Psoas muscle (tissue), 8 donors: Measurements from ENCODE around the gene CAPRIN1. TPM values are rescaled to one million over a fixed set of nuclear protein-coding genes. Genes with fewer than 3 reads are reported as not detected.

Source experiments
- ATAC-seq, 4 donors: fragments of 200-7000 bp; cut with Tn5 transposase; one replicate each; pipeline ENCODE4 v1.9.1; 2020; ENCODE audit warnings: moderate library complexity in 3 of 4, mild to moderate bottlenecking in 2 of 4
- DNase-seq, 2 donors: peaks; one replicate each; pipeline ENCODE4 v3.0.0-alpha.2; 2020
- H3K27ac ChIP-seq: fragments of 200-600 bp; one replicate; pipeline ENCODE4 v1.8.0; 2022
- H3K27me3 ChIP-seq, 3 donors: fragments of 200-600 bp in 1 of 3; one replicate each; pipeline versions ENCODE4 v1.6.1 to v1.8.0; 2013 to 2022; ENCODE audit warnings: low read length in 2 of 3, mild to moderate bottlenecking in 2 of 3, moderate library complexity in 1 of 3; ENCODE audit not compliant: insufficient read depth in 3 of 3
- H3K36me3 ChIP-seq, 2 donors: fragments of 200-600 bp in 1 of 2; one replicate each; pipeline versions ENCODE4 v1.6.1 to v1.8.0; 2013 to 2022; ENCODE audit warnings: low read depth in 1 of 2, mild to moderate bottlenecking in 1 of 2, moderate library complexity in 1 of 2; ENCODE audit not compliant: insufficient read depth in 1 of 2
- H3K4me1 ChIP-seq: fragments of 200-600 bp; one replicate; pipeline ENCODE4 v1.8.0; 2022
- H3K4me3 ChIP-seq: fragments of 200-600 bp; one replicate; pipeline ENCODE4 v1.8.0; 2022; ENCODE audit warnings: mild to moderate bottlenecking
- H3K9me3 ChIP-seq: fragments of 200-600 bp; one replicate; pipeline ENCODE4 v1.8.0; 2022
- WGBS, 3 donors: extraction: QIAGEN DNeasy Blood & Tissue Kit; methylation state at CpG; one replicate each; pipeline versions ENCODE4 v1.1.6 to v1.1.7; 2013; 5-methylcytosine and 5-hydroxymethylcytosine counted together
- intact Hi-C, 2 donors: fragments of 100-400 bp; cut with DNase I; formaldehyde crosslinking; loops; one replicate each; pipeline versions ENCODE4 v1.11.0 to v1.14.2; 2022
- polyA plus RNA-seq, 3 donors: library from polyadenylated mRNA; stranded (reverse); fragments of 200-250 nt; gene quantifications; one replicate each; pipeline ENCODE4 v1.2.3, GENCODE V29; 2013
- total RNA-seq, 4 donors: library from RNA; stranded (reverse); fragmentation: NEBNext Ultra II Directional in 2 of 4; extraction: Animal tissue kit (Norgen Biotek cat#: 25700) in 2 of 4; gene quantifications; one replicate each; pipeline versions ENCODE4 v1.2.1 to v1.2.4, GENCODE V29; 2021 to 2023
- TF ChIP-seq, protein P1 (sequence below): fragments of 200-600 bp; IDR thresholded peaks from one replicate; pipeline ENCODE4 v1.8.0; 2022; ENCODE audit warnings: antibody characterized with exemption
- donor health status: healthy with polysubstance abuse.
- donor health status: DM: no; HTN: no; CAD: no; lungs with moderate emphysema.
- donor health status: Bipolar disorder and iron deficiency.
- donor health status: healthy.
- donor health status: DM: yes; HTN: yes; CAD: no.
- donor health status: DM: no; HTN: no; CAD: no.
- donor health status: DM: no; HTN: no; CAD: no.
- donor health status: DM: yes; HTN: yes; CAD: no.

The CAPRIN1 gene
- total and polyA plus RNA-seq, 7 donors: 31.4 to 122 (median 70.3) TPM

DNA sequence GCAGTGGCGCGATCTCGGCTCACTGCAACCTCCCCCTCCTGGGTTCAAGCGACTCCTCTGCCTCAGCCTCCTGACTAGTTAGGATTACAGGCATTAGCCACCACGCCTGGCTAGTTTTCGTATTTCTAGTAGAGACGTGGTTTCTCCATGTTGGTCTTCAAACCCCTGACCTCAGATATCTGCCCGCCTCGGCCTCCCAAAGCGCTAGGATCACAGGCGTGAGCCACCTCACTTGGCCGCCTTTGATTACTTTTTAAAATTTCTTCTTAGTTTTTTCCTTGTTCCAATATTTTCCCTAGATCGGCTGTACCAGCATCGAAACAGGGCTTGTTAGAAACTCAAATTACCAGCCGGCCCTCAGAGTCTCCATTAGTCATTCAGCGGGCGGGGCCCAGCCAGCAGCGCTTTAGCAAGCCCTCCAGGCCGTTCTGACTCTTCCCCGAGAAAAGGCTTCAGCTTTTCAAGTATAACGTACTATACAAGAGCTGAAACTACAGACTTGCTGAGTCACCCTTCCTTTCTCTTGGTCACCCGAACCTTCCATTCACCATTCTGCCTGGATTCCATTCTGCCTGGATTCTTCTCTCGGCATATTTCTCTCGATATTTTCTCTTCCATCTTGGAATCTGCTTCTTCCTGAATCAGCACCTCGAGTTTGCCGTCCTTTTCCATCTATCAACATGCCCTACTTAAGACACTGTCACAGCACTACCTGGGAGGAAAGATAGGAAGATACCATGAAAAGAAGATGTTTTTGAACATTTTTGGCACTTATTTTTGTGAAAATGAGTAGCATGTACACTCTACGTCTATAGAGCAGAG is 6.7 kb upstream of the CAPRIN1 start:
- H3K9me3 ChIP-seq: no peaks in the 10 kb centered on the region
- DNase-seq: peak in 1 of 2 donors; percentile 31
- no peaks in the 10 kb centered on the region for H3K4me1 ChIP-seq
- peak in 2 of 4 donors; percentile 35 to 43 for ATAC-seq
- TF ChIP-seq, protein P1, sequence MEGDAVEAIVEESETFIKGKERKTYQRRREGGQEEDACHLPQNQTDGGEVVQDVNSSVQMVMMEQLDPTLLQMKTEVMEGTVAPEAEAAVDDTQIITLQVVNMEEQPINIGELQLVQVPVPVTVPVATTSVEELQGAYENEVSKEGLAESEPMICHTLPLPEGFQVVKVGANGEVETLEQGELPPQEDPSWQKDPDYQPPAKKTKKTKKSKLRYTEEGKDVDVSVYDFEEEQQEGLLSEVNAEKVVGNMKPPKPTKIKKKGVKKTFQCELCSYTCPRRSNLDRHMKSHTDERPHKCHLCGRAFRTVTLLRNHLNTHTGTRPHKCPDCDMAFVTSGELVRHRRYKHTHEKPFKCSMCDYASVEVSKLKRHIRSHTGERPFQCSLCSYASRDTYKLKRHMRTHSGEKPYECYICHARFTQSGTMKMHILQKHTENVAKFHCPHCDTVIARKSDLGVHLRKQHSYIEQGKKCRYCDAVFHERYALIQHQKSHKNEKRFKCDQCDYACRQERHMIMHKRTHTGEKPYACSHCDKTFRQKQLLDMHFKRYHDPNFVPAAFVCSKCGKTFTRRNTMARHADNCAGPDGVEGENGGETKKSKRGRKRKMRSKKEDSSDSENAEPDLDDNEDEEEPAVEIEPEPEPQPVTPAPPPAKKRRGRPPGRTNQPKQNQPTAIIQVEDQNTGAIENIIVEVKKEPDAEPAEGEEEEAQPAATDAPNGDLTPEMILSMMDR: no peak
- intact Hi-C loops: no loop called here
- H3K4me3 ChIP-seq: no peak overlapping the region
- WGBS, 3 donors: 73 to 76% (median 76%) methylated on average over 27 of the region's 27 CpGs
- no peak overlapping the region for H3K27ac ChIP-seq
- no peaks in the 10 kb centered on the region for H3K36me3 ChIP-seq
- H3K27me3 ChIP-seq: peaks cover 0 to 2% (median 0%) of the 10 kb centered on the region in 3 donors

- H3K4me1 ChIP-seq: peaks cover 15% of the 10 kb centered on the region
- 81 to 88% (median 84%) methylated on average over 4 of the region's 4 CpGs for whole genome bisulfite sequencing, 3 donors
- peaks cover 0 to 2% (median 0%) of the 10 kb centered on the region in 3 donors for H3K27me3 ChIP-seq
- H3K36me3 ChIP-seq: no peaks in the 10 kb centered on the region
- H3K4me3 ChIP-seq: no peak overlapping the region
- intact Hi-C loops: no loop called here
- ATAC-seq (no peak), DNase-seq (no peak)
- no peak overlapping the region for H3K27ac ChIP-seq
- TF ChIP-seq, protein P1: no peak
- H3K9me3 ChIP-seq: no peaks in the 10 kb centered on the region
These were observed 2.5 kb upstream of the CAPRIN1 start for GRCh38 chr11:34049028-34049427.

- intact Hi-C loops: loop anchor here (2.0 to 10.0 kb wide), 4 partner anchors 54 to 888 kb away; partner anchors contain the start of genes NAT10 (in 2 of the 2) and CSTF3 (in 1 of the 2)
- Histone ChIP-seq H3K4me1 (peaks cover 33% of the 10 kb centered on the region), H3K27me3 (no peaks in the 10 kb centered on the region), H3K9me3 (no peaks in the 10 kb centered on the region), H3K4me3 (peak overlapping the region; percentile 92), H3K27ac (peak overlapping the region; percentile 95), H3K36me3 (peaks cover 3 to 12% of the 10 kb centered on the region in 2 donors)
- TF ChIP-seq, protein P1: no peak
- DNase-seq (no peak), ATAC-seq (peak; percentile 2 to 45 (median 17))
- 8 to 9% (median 8%) methylated on average over 14 of the region's 14 CpGs for WGBS, 3 donors
These were observed 766 bp upstream of the CAPRIN1 start for GRCh38 chr11:34050581-34051348.

DNA sequence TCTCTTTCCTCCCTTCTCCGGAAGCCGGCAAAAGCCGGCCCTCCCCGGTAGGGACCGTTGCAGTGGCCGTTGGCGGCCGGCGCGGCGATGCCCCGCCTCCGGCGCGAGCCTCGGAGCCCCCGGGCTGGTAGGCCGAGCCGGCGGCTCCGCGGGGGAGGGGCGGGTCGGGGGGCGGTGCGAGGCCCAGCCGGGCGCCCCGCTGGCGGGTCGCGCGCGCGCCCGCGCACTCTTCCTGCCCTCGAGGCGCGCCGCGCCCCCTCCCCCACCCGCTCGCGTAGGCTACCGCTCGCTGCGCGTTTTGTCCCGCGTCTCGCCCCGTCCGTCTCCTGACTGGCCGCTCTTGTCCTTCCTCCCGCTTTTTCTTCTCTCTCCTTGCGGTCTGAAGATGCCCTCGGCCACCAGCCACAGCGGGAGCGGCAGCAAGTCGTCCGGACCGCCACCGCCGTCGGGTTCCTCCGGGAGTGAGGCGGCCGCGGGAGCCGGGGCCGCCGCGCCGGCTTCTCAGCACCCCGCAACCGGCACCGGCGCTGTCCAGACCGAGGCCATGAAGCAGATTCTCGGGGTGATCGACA is 591 bp downstream of the CAPRIN1 start:
- WGBS, 3 donors: 0 to 1% (median 1%) methylated on average over 47 to 82 of the region's 82 CpGs

More for the DNA sequence above, 591 bp downstream of the CAPRIN1 start:
- DNase-seq: peak; percentile 94 to 96
- no peaks in the 10 kb centered on the region for H3K9me3 ChIP-seq
- TF ChIP-seq, protein P1: no peak
- H3K36me3 ChIP-seq: peaks cover 3 to 15% of the 10 kb centered on the region in 2 donors
- intact Hi-C loops: loop anchor here (5.0 to 10.0 kb wide), 3 partner anchors 53 to 890 kb away; partner anchors contain the start of genes NAT10 (in 2 of the 2) and CSTF3 (in 1 of the 2)
- peak overlapping the region; percentile 95 for H3K27ac ChIP-seq
- H3K27me3 ChIP-seq: no peaks in the 10 kb centered on the region
- ATAC-seq: peak; percentile 80 to 87 (median 84)
- H3K4me1 ChIP-seq: peaks cover 46% of the 10 kb centered on the region
- H3K4me3 ChIP-seq: peak overlapping the region; percentile 92
